Hair follicle dermal papilla cell (primary cell): ENCODE data around the gene VWA3B. TPM values are rescaled to one million over a fixed set of nuclear protein-coding genes. Genes with fewer than 3 reads are reported as not detected.

ENCODE experiments used
- total RNA-seq: library from RNA; depleted of rRNA; stranded (reverse); fragments of >200 nt; gene quantifications from 2 replicates; pipeline ENCODE4 v1.2.3, GENCODE V29; 2012

VWA3B gene
- total RNA-seq: not detected in 2 replicates

GRCh38 chr2:98086491-98087446 lies at the start of gene VWA3B:
TSS of gene VWA3B (plus strand) at chr2:98087167. CDS start at chr2:98093093, 5,926 bp downstream.

GRCh38 chr2:98346311-98347236 lies 259.6 kb downstream of the VWA3B start, which contains the start of gene CNGA3:
TSS of gene CNGA3 (plus strand) at chr2:98346456. CDS start at chr2:98369976, 23,520 bp downstream.

Other genes with a start within 250 kb of the VWA3B start
- gene TMEM131, start 91.2 kb upstream of the VWA3B start, total RNA-seq: 43.0 and 48.8 TPM in 2 replicates